ENCODE results near the gene MT1H. TPM values are rescaled to one million over a fixed set of nuclear protein-coding genes. Genes with fewer than 3 reads are reported as not detected.

MT1H gene
- total and polyA plus RNA-seq, 2 of the 13 experiments (the other 11 are each of a cell fraction or from before 2014, with no cell fraction given): 0.60 TPM; not detected in 1

- no peaks in the 10 kb centered on the region for H4K20me1 ChIP-seq (ENCODE audit: insufficient read depth, low read length)
- no peak overlapping the region for H3K27ac ChIP-seq (ENCODE audit: extremely low read length, insufficient read depth, low read length)
- ATAC-seq (no peak), DNase-seq (ENCODE audit: low spot score) (no peak), FAIRE-seq (no peak)
- H3K4me1 ChIP-seq (ENCODE audit: insufficient read depth, low read length): peaks cover 22% of the 10 kb centered on the region
- no peaks in the 10 kb centered on the region for H3K36me3 ChIP-seq (replicated peaks in 1 of 2; ENCODE audit: control insufficient read depth in 1 of 2, insufficient read depth in 2 of 2, low read length in 2 of 2)
- H3K4me3 ChIP-seq (replicated peaks in 1 of 3; ENCODE audit: insufficient read depth in 1 of 3, low read depth in 2 of 3, low read length in 3 of 3): no peak overlapping the region
- intact Hi-C loops (cut with micrococcal nuclease; ENCODE audit: unreplicated experiment) (loop anchor here (10.0 kb wide), 1 partner anchor 48 kb away; the partner anchor contains the start of gene MT2A), in situ Hi-C loops (cut with HindIII; ENCODE audit: extremely low pct_ligation_motif_present, low pct_unique_long_range_greater_than_20kb) (no loop called here)
- no peaks in the 10 kb centered on the region for H3K9me3 ChIP-seq (ENCODE audit: low read length)
- peaks cover 2 to 26% of the 10 kb centered on the region in 2 experiments; a peak in 3 of 5 replicates for H3K27me3 ChIP-seq (ENCODE audit: control insufficient read depth in 1 of 2, insufficient read depth in 2 of 2, low read length in 2 of 2)
- POLR2A ChIA-PET: no interaction called here
- no TSS peak for BruUV-seq (replicated peaks)
- 40% methylated on average over 7 of the region's 7 CpGs for WGBS (ENCODE audit: low lambda C conversion rate)
- no peaks in the 10 kb centered on the region for H3K79me2 ChIP-seq (ENCODE audit: insufficient read depth, low read length)
- H2AFZ ChIP-seq (ENCODE audit: low read length): no peak overlapping the region
- no peak overlapping the region for H3K9ac ChIP-seq (ENCODE audit: insufficient read depth, low read depth, low read length)
- CTCF ChIA-PET (ENCODE audit: low intra/inter-chr PET ratio, low total read pairs): no interaction called here
- H3K4me2 ChIP-seq (ENCODE audit: low read depth, low read length): no peak overlapping the region
- TF ChIP-seq ZNF446 (CRISPR knock-in tag; IDR thresholded peaks at IDR 0.05): no peak
- no peak for TF ChIP-seq ETS1 (CRISPR knock-in tag; IDR thresholded peaks at IDR 0.05)
- TF ChIP-seq ZNF674 (CRISPR knock-in tag; IDR thresholded peaks at IDR 0.05; ENCODE audit: low read depth): no peak
- no peak for TF ChIP-seq KLF16 (CRISPR knock-in tag; IDR thresholded peaks at IDR 0.05)
- TF ChIP-seq, protein P1, sequence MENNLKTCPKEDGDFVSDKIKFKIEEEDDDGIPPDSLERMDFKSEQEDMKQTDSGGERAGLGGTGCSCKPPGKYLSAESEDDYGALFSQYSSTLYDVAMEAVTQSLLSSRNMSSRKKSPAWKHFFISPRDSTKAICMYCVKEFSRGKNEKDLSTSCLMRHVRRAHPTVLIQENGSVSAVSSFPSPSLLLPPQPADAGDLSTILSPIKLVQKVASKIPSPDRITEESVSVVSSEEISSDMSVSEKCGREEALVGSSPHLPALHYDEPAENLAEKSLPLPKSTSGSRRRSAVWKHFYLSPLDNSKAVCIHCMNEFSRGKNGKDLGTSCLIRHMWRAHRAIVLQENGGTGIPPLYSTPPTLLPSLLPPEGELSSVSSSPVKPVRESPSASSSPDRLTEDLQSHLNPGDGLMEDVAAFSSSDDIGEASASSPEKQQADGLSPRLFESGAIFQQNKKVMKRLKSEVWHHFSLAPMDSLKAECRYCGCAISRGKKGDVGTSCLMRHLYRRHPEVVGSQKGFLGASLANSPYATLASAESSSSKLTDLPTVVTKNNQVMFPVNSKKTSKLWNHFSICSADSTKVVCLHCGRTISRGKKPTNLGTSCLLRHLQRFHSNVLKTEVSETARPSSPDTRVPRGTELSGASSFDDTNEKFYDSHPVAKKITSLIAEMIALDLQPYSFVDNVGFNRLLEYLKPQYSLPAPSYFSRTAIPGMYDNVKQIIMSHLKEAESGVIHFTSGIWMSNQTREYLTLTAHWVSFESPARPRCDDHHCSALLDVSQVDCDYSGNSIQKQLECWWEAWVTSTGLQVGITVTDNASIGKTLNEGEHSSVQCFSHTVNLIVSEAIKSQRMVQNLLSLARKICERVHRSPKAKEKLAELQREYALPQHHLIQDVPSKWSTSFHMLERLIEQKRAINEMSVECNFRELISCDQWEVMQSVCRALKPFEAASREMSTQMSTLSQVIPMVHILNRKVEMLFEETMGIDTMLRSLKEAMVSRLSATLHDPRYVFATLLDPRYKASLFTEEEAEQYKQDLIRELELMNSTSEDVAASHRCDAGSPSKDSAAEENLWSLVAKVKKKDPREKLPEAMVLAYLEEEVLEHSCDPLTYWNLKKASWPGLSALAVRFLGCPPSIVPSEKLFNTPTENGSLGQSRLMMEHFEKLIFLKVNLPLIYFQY (CRISPR knock-in tag; IDR thresholded peaks at IDR 0.05; ENCODE audit: borderline replicate concordance): no peak
- TF ChIP-seq TIGD3 (CRISPR knock-in tag; IDR thresholded peaks at IDR 0.05; ENCODE audit: borderline replicate concordance): no peak
- TF ChIP-seq RFXAP (CRISPR knock-in tag; IDR thresholded peaks at IDR 0.05; ENCODE audit: borderline replicate concordance): no peak
- no peak for TF ChIP-seq NFYC (CRISPR knock-in tag; IDR thresholded peaks at IDR 0.05)
- TF ChIP-seq HNRNPUL1 (IDR thresholded peaks at IDR 0.05; ENCODE audit: low read depth, low read length): no peak
- TF ChIP-seq ARID4A (CRISPR knock-in tag; IDR thresholded peaks at IDR 0.05; ENCODE audit: borderline replicate concordance): no peak
- no peak for TF ChIP-seq TP53 (CRISPR knock-in tag; conservative IDR thresholded peaks at IDR 0.05)
- no peak for TF ChIP-seq ZNF672 (CRISPR knock-in tag; IDR thresholded peaks at IDR 0.05)
- TF ChIP-seq RXRA (CRISPR knock-in tag; IDR thresholded peaks at IDR 0.05): no peak
Observed at GRCh38 chr16:56653218-56653617, 16.4 kb upstream of the MT1H start.

All from HepG2 (cell line).